ENCODE data around the gene OR14K1.
"Not testable (repeated sequence)": the region's sequence is repeated elsewhere in the genome, so short reads cannot be mapped to it uniquely, and the experiment has no call there.

Gene OR14K1

GRCh38 chr1:247738315-247738714, at the start of gene OR14K1:
TSS of gene OR14K1 (plus strand) at chr1:247738615. CDS start at chr1:247738615, 0 bp downstream.
- DNase-seq (ENCODE audit: low read depth in 3 of 3), result no peak

GRCh38 chr1:247701338-247701737, 37.1 kb upstream of the OR14K1 start:
- DNase-seq (ENCODE audit: low read depth in 3 of 3), result no peak

- DNase-seq (ENCODE audit: low read depth in 3 of 3), result not testable (repeated sequence)
Measured at GRCh38 chr1:247710681-247711080, 27.7 kb upstream of the OR14K1 start.

GRCh38 chr1:247713753-247714152, 24.7 kb upstream of the OR14K1 start:
- no peak for DNase-seq (ENCODE audit: low read depth in 3 of 3)

GRCh38 chr1:247716546-247716945, 21.9 kb upstream of the OR14K1 start, which contains the start of gene OR6F1:
TSS of gene OR6F1 (minus strand) at chr1:247716646. CDS start at chr1:247712755, 3,891 bp downstream.
- no peak for DNase-seq (ENCODE audit: low read depth in 3 of 3)

GRCh38 chr1:247721222-247721621, 17.2 kb upstream of the OR14K1 start:
- DNase-seq (ENCODE audit: low read depth in 3 of 3), result no peak

GRCh38 chr1:247740721-247741120, 2.3 kb downstream of the OR14K1 start:
- no peak for DNase-seq (ENCODE audit: low read depth in 3 of 3)

GRCh38 chr1:247741756-247742155, 3.3 kb downstream of the OR14K1 start:
- DNase-seq (ENCODE audit: low read depth in 3 of 3), result no peak

GRCh38 chr1:247742215-247742760, 3.9 kb downstream of the OR14K1 start:
- not testable (repeated sequence) for DNase-seq (ENCODE audit: low read depth in 3 of 3)

GRCh38 chr1:247746391-247746935, 8.0 kb downstream of the OR14K1 start:
- no peak for DNase-seq (ENCODE audit: low read depth in 3 of 3)

- DNase-seq (ENCODE audit: low read depth in 3 of 3), result no peak
Measured at GRCh38 chr1:247747616-247748015, 9.2 kb downstream of the OR14K1 start.

- no peak for DNase-seq (ENCODE audit: low read depth in 3 of 3)
Measured at GRCh38 chr1:247748041-247748440, 9.6 kb downstream of the OR14K1 start, which contains the start of gene OR14A2. TSS of gene OR14A2 (minus strand) at chr1:247748141.

GRCh38 chr1:247749870-247750269, 11.5 kb downstream of the OR14K1 start:
- DNase-seq (ENCODE audit: low read depth in 3 of 3), result no peak

- not testable (repeated sequence) for DNase-seq (ENCODE audit: low read depth in 3 of 3)
Measured at GRCh38 chr1:247754311-247754710, 15.9 kb downstream of the OR14K1 start.

GRCh38 chr1:247760456-247760855, 22.0 kb downstream of the OR14K1 start, which contains the start of gene OR1C1:
TSS of gene OR1C1 (minus strand) at chr1:247760556. CDS start at chr1:247758406, 2,150 bp downstream.
- DNase-seq (ENCODE audit: low read depth in 3 of 3), result no peak

- DNase-seq (ENCODE audit: low read depth in 3 of 3), result no peak
Measured at GRCh38 chr1:247769603-247770002, 31.2 kb downstream of the OR14K1 start.

Data from stimulated activated CD4-positive, alpha-beta T cell treated with anti-CD3 and anti-CD28 coated beads, TNF-alpha, amount 100 ng/mL, for 24 hours (primary cell).